Endodermal cell (in vitro differentiated cells): Measurements from ENCODE around the gene SPIN1. TPM values are rescaled to one million over a fixed set of nuclear protein-coding genes. Genes with fewer than 3 reads are reported as not detected.

Experiments used
- DNase-seq: peaks from one replicate; pipeline ENCODE4 v3.0.0-alpha.2; 2017
- H3K27ac ChIP-seq: 2 replicates; pipeline ENCODE4 v1.5.1; 2013; ENCODE audit warnings: mild to moderate bottlenecking, low read depth, low read length, moderate library complexity
- H3K27me3 ChIP-seq: 2 replicates; pipeline ENCODE4 v1.6.1; 2013; ENCODE audit warnings: mild to moderate bottlenecking, low read length, moderate library complexity; ENCODE audit not compliant: insufficient read depth, control insufficient read depth, poor library complexity, severe bottlenecking
- H3K36me3 ChIP-seq: 2 replicates; pipeline ENCODE4 v1.7.0; 2013; ENCODE audit warnings: mild to moderate bottlenecking, low read length, moderate library complexity; ENCODE audit not compliant: control insufficient read depth, insufficient read depth
- H3K4me1 ChIP-seq: one replicate; pipeline ENCODE4 v1.7.0; 2013; ENCODE audit warnings: low read length; ENCODE audit not compliant: control insufficient read depth, insufficient read depth
- H3K4me3 ChIP-seq: 2 replicates; pipeline ENCODE4 v1.5.1; 2013; ENCODE audit warnings: mild to moderate bottlenecking, low read length, moderate library complexity
- H3K9ac ChIP-seq: 2 replicates; pipeline ENCODE4 v1.6.1; 2013; ENCODE audit warnings: mild to moderate bottlenecking, low read length, moderate library complexity; ENCODE audit not compliant: poor library complexity, severe bottlenecking; ENCODE audit errors: extremely low read depth
- H3K9me3 ChIP-seq: 2 replicates; pipeline ENCODE4 v1.6.1; 2013; ENCODE audit warnings: mild to moderate bottlenecking, low read length, moderate library complexity; ENCODE audit not compliant: control insufficient read depth
- H3K27ac Mint-ChIP-seq: 2 replicates; pipeline ENCODE4 v1.8.0; 2020; ENCODE audit warnings: mixed read lengths
- H3K27me3 Mint-ChIP-seq: 2 replicates; pipeline ENCODE4 v1.8.0; 2021; ENCODE audit warnings: mild to moderate bottlenecking, mixed read lengths; ENCODE audit not compliant: insufficient read depth
- H3K36me3 Mint-ChIP-seq: 2 replicates; pipeline ENCODE4 v1.8.0; 2020; ENCODE audit warnings: low read depth, mixed read lengths
- H3K4me1 Mint-ChIP-seq: 2 replicates; pipeline ENCODE4 v1.8.0; 2020; ENCODE audit warnings: mixed read lengths
- H3K4me3 Mint-ChIP-seq: 2 replicates; pipeline ENCODE4 v1.8.0; 2020; ENCODE audit warnings: mild to moderate bottlenecking, moderate library complexity, mixed read lengths
- H3K9me3 Mint-ChIP-seq: 2 replicates; pipeline ENCODE4 v1.8.0; 2020; ENCODE audit warnings: mild to moderate bottlenecking, mixed read lengths
- CTCF ChIP-seq: fragments of 200-600 bp; sonication (generic); conservative IDR thresholded peaks from 2 replicates; pipeline ENCODE4 v1.5.0; 2021; ENCODE audit warnings: antibody characterized with exemption, mild to moderate bottlenecking
- WGBS, 2 experiments: methylation state at CpG; one replicate each; pipeline versions ENCODE4 v1.1.5 to v1.1.7; 2013; ENCODE audit warnings: missing lambda C conversion rate in 2 of 2, mixed read lengths in 1 of 2; ENCODE audit not compliant: insufficient coverage in 1 of 2, insufficient read length in 1 of 2; 5-methylcytosine and 5-hydroxymethylcytosine counted together
- total RNA-seq, 2 donors: library from RNA; stranded (reverse); fragmentation: NEBNext Ultra II Directional in 1 of 2; extraction: Animal tissue kit (Norgen Biotek cat#: 25700) in 1 of 2; gene quantifications; 2 replicates in 1 of 2; 3 replicates in 1 of 2; pipeline ENCODE4 v1.2.1, GENCODE V29; 2021

SPIN1 gene
- total RNA-seq, 2 donors from 2014 or later = 117 to 129 TPM

GRCh38 chr9:88524911-88525310, 136.7 kb downstream of the SPIN1 start:
- no peak overlapping the region for H3K27ac Mint-ChIP-seq
- no peaks in the 10 kb centered on the region for H3K9me3 Mint-ChIP-seq
- H3K27ac ChIP-seq = no peak overlapping the region
- DNase-seq = no peak
- no peak overlapping the region for H3K4me3 Mint-ChIP-seq
- peaks cover 10% of the 10 kb centered on the region for H3K4me1 Mint-ChIP-seq
- H3K4me1 ChIP-seq = no peaks in the 10 kb centered on the region
- peaks cover 41% of the 10 kb centered on the region for H3K27me3 Mint-ChIP-seq
- TF ChIP-seq CTCF = no peak
- H3K36me3 Mint-ChIP-seq = no peaks in the 10 kb centered on the region
- no peaks in the 10 kb centered on the region for H3K9me3 ChIP-seq
- 86 to 89% methylated on average over 1 to 8 of the region's 8 CpGs for WGBS, 2 experiments
- no peaks in the 10 kb centered on the region for H3K36me3 ChIP-seq
- no peak overlapping the region for H3K9ac ChIP-seq
- peaks cover 9% of the 10 kb centered on the region for H3K27me3 ChIP-seq
- no peak overlapping the region for H3K4me3 ChIP-seq

- H3K9me3 Mint-ChIP-seq = no peaks in the 10 kb centered on the region
- Histone ChIP-seq H3K27ac (no peak overlapping the region), H3K9ac (no peak overlapping the region), H3K36me3 (no peaks in the 10 kb centered on the region), H3K27me3 (peaks cover 28% of the 10 kb centered on the region), H3K9me3 (no peaks in the 10 kb centered on the region), H3K4me1 (no peaks in the 10 kb centered on the region), H3K4me3 (no peak overlapping the region)
- peaks cover 11% of the 10 kb centered on the region for H3K4me1 Mint-ChIP-seq
- 78 to 92% methylated on average over 2 to 7 of the region's 7 CpGs for WGBS, 2 experiments
- no peaks in the 10 kb centered on the region for H3K36me3 Mint-ChIP-seq
- H3K27me3 Mint-ChIP-seq = peaks cover 59% of the 10 kb centered on the region
- no peak for TF ChIP-seq CTCF
- no peak overlapping the region for H3K27ac Mint-ChIP-seq
- no peak overlapping the region for H3K4me3 Mint-ChIP-seq
- DNase-seq = no peak
These were observed 139.4 kb downstream of the SPIN1 start for GRCh38 chr9:88527618-88528017.

Other genes with a start within 250 kb of the SPIN1 start
- not detected for gene SPATA31C2, start 250.0 kb upstream of the SPIN1 start, total RNA-seq
- gene NXNL2, start 146.7 kb downstream of the SPIN1 start, total RNA-seq = not detected